BLaER1 (cell line): ENCODE measurements around the gene ZSWIM8.

Source experiments
- H3K27ac ChIP-seq: shearing (Covaris generic); formaldehyde crosslinking; 2 replicates; pipeline ENCODE4 v1.8.1; 2022
- H3K27me3 ChIP-seq: shearing (Covaris generic); formaldehyde crosslinking; 2 replicates; pipeline ENCODE4 v1.8.1; 2022
- H3K36me3 ChIP-seq: shearing (Covaris generic); formaldehyde crosslinking; 2 replicates; pipeline ENCODE4 v1.8.1; 2022
- H3K4me1 ChIP-seq: shearing (Covaris generic); formaldehyde crosslinking; 2 replicates; pipeline ENCODE4 v1.8.1; 2022
- H3K4me2 ChIP-seq: shearing (Covaris generic); formaldehyde crosslinking; 2 replicates; pipeline ENCODE4 v1.8.1; 2022
- H3K4me3 ChIP-seq: shearing (Covaris generic); formaldehyde crosslinking; 2 replicates; pipeline ENCODE4 v1.8.1; 2022
- H3K9ac ChIP-seq: shearing (Covaris generic); formaldehyde crosslinking; 2 replicates; pipeline ENCODE4 v1.8.1; 2022
- H3K9me3 ChIP-seq: shearing (Covaris generic); formaldehyde crosslinking; 2 replicates; pipeline ENCODE4 v1.8.1; 2022
- H4K20me1 ChIP-seq: shearing (Covaris generic); formaldehyde crosslinking; 2 replicates; pipeline ENCODE4 v1.8.1; 2022
- Cebpa-rat ChIP-seq: shearing (Covaris generic); IDR thresholded peaks from 2 replicates; pipeline ENCODE4 v1.8.1; 2022

The ZSWIM8 gene

GRCh38 chr10:73840403-73841060, 55.1 kb downstream of the ZSWIM8 start:
- Histone ChIP-seq H3K27me3 (no peaks in the 10 kb centered on the region), H3K36me3 (peaks cover 98% of the 10 kb centered on the region), H3K4me2 (no peak overlapping the region), H4K20me1 (no peaks in the 10 kb centered on the region), H3K9ac (no peak overlapping the region), H3K9me3 (no peaks in the 10 kb centered on the region), H3K27ac (no peak overlapping the region), H3K4me3 (no peak overlapping the region), H3K4me1 (no peaks in the 10 kb centered on the region)
- no peak for TF ChIP-seq Cebpa-rat

- H3K27me3 ChIP-seq, result no peaks in the 10 kb centered on the region
- no peak overlapping the region for H3K4me3 ChIP-seq
- H3K4me1 ChIP-seq, result no peaks in the 10 kb centered on the region
- no peaks in the 10 kb centered on the region for H4K20me1 ChIP-seq
- H3K4me2 ChIP-seq, result no peak overlapping the region
- no peaks in the 10 kb centered on the region for H3K9me3 ChIP-seq
- no peak overlapping the region for H3K9ac ChIP-seq
- H3K27ac ChIP-seq, result no peak overlapping the region
- no peak for TF ChIP-seq Cebpa-rat
- peaks cover 99% of the 10 kb centered on the region for H3K36me3 ChIP-seq
These were observed 55.6 kb downstream of the ZSWIM8 start for GRCh38 chr10:73841061-73841421.

GRCh38 chr10:73841526-73842285, 56.3 kb downstream of the ZSWIM8 start:
- Histone ChIP-seq H3K4me2 (no peak overlapping the region), H3K36me3 (peaks cover 99% of the 10 kb centered on the region), H4K20me1 (no peaks in the 10 kb centered on the region), H3K27me3 (no peaks in the 10 kb centered on the region), H3K9ac (0 out of 2 replicates have a peak overlapping the region, but pooled peaks have one; percentile 26), H3K27ac (no peak overlapping the region), H3K9me3 (no peaks in the 10 kb centered on the region), H3K4me1 (no peaks in the 10 kb centered on the region), H3K4me3 (no peak overlapping the region)
- no peak for TF ChIP-seq Cebpa-rat

- H3K9me3 ChIP-seq, result no peaks in the 10 kb centered on the region
- H3K36me3 ChIP-seq, result peaks cover 99% of the 10 kb centered on the region
- no peaks in the 10 kb centered on the region for H4K20me1 ChIP-seq
- H3K9ac ChIP-seq, result 0 out of 2 replicates have a peak overlapping the region, but pooled peaks have one; percentile 26
- no peaks in the 10 kb centered on the region for H3K27me3 ChIP-seq
- H3K4me3 ChIP-seq, result no peak overlapping the region
- H3K4me2 ChIP-seq, result no peak overlapping the region
- H3K4me1 ChIP-seq, result no peaks in the 10 kb centered on the region
- H3K27ac ChIP-seq, result no peak overlapping the region
- TF ChIP-seq Cebpa-rat, result no peak
These were observed 56.9 kb downstream of the ZSWIM8 start for GRCh38 chr10:73842349-73842748.

- H3K4me3 ChIP-seq, result no peak overlapping the region
- peaks cover 6% of the 10 kb centered on the region for H4K20me1 ChIP-seq
- H3K9me3 ChIP-seq, result no peaks in the 10 kb centered on the region
- peaks cover 99% of the 10 kb centered on the region for H3K36me3 ChIP-seq
- H3K27me3 ChIP-seq, result no peaks in the 10 kb centered on the region
- no peaks in the 10 kb centered on the region for H3K4me1 ChIP-seq
- H3K4me2 ChIP-seq, result no peak overlapping the region
- H3K9ac ChIP-seq, result no peak overlapping the region
- TF ChIP-seq Cebpa-rat, result no peak
- no peak overlapping the region for H3K27ac ChIP-seq
These were observed 57.9 kb downstream of the ZSWIM8 start for GRCh38 chr10:73843261-73843660.

- Histone ChIP-seq H3K4me3 (no peak overlapping the region), H3K36me3 (peaks cover 88% of the 10 kb centered on the region), H3K4me1 (peaks cover 27% of the 10 kb centered on the region), H3K4me2 (no peak overlapping the region), H4K20me1 (peaks cover 33% of the 10 kb centered on the region), H3K27ac (no peak overlapping the region), H3K9me3 (no peaks in the 10 kb centered on the region), H3K9ac (no peak overlapping the region), H3K27me3 (no peaks in the 10 kb centered on the region)
- no peak for TF ChIP-seq Cebpa-rat
These were observed 61.6 kb downstream of the ZSWIM8 start for GRCh38 chr10:73847031-73847430.

GRCh38 chr10:73848821-73849489, 63.5 kb downstream of the ZSWIM8 start:
- TF ChIP-seq Cebpa-rat, result no peak
- Histone ChIP-seq H3K36me3 (peaks cover 88% of the 10 kb centered on the region), H3K27me3 (no peaks in the 10 kb centered on the region), H3K9me3 (no peaks in the 10 kb centered on the region), H4K20me1 (peaks cover 33% of the 10 kb centered on the region), H3K27ac (no peak overlapping the region), H3K9ac (no peak overlapping the region), H3K4me2 (peak overlapping the region; percentile 69), H3K4me1 (peaks cover 27% of the 10 kb centered on the region), H3K4me3 (no peak overlapping the region)

- no peak for TF ChIP-seq Cebpa-rat
- no peak overlapping the region for H3K27ac ChIP-seq
- peaks cover 88% of the 10 kb centered on the region for H3K36me3 ChIP-seq
- H3K9me3 ChIP-seq, result no peaks in the 10 kb centered on the region
- H4K20me1 ChIP-seq, result peaks cover 33% of the 10 kb centered on the region
- no peaks in the 10 kb centered on the region for H3K27me3 ChIP-seq
- no peak overlapping the region for H3K4me3 ChIP-seq
- peak overlapping the region; percentile 69 for H3K4me2 ChIP-seq
- no peak overlapping the region for H3K9ac ChIP-seq
- peaks cover 27% of the 10 kb centered on the region for H3K4me1 ChIP-seq
These were observed 64.8 kb downstream of the ZSWIM8 start for GRCh38 chr10:73850211-73850610.

- Histone ChIP-seq H3K4me2 (peak overlapping the region; percentile 69), H3K27me3 (no peaks in the 10 kb centered on the region), H3K9me3 (no peaks in the 10 kb centered on the region), H3K4me3 (no peak overlapping the region), H3K36me3 (peaks cover 86% of the 10 kb centered on the region), H3K9ac (no peak overlapping the region), H3K4me1 (peaks cover 27% of the 10 kb centered on the region), H4K20me1 (peaks cover 33% of the 10 kb centered on the region), H3K27ac (no peak overlapping the region)
- no peak for TF ChIP-seq Cebpa-rat
These were observed 65.6 kb downstream of the ZSWIM8 start for GRCh38 chr10:73850863-73851461.
